COLO668 (cell line): ENCODE data around the gene WNK4.

Experiments used
- DNase-seq: peaks from one replicate; lab custom pipeline; 2025; ENCODE audit not compliant: unreplicated experiment; lab: John Stamatoyannopoulos, UW

Gene WNK4

DNA sequence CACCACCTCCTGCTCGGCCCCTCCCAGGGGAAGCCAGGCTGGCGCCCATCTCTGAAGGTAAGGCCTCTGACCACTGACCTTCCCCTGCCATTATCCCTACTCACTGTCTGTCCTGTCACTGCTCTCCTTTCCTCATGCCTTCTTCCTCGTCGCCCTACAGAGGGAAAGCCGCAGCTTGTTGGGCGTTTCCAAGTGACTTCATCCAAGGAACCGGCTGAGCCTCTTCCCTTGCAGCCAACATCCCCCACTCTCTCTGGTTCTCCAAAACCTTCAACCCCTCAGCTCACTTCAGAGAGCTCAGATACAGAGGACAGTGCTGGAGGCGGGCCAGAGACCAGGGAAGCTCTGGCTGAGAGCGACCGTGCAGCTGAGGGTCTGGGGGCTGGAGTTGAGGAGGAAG lies 15.1 kb downstream of the WNK4 start:
- DNase-seq, result no peak

DNA sequence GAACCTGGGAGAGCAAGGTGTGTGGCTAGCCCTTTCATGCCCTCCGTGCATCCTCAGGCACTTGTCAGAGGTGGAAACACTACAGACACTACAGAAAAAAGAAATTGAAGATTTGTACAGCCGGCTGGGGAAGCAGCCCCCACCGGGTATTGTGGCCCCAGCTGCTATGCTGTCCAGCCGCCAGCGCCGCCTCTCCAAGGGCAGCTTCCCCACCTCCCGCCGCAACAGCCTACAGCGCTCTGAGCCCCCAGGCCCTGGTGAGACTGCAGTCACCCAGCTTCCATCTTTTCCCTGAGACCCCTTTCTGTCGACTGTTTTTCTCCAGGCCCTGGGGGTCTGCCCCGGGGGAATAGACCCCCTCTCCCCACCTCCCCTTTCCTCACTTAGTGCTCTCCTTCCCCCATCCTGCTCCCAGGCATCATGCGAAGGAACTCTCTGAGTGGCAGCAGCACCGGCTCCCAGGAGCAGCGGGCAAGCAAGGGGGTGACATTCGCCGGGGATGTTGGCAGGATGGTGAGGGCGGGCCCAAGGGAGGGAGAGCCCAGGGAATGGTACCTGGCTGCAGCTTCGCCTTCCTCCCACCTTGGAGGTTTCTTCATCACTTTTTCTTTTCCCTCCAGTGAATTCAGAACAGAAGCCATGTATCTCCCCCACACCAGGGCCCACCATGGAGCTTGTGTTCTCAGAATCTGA lies 15.8 kb downstream of the WNK4 start:
- no peak for DNase-seq

DNA sequence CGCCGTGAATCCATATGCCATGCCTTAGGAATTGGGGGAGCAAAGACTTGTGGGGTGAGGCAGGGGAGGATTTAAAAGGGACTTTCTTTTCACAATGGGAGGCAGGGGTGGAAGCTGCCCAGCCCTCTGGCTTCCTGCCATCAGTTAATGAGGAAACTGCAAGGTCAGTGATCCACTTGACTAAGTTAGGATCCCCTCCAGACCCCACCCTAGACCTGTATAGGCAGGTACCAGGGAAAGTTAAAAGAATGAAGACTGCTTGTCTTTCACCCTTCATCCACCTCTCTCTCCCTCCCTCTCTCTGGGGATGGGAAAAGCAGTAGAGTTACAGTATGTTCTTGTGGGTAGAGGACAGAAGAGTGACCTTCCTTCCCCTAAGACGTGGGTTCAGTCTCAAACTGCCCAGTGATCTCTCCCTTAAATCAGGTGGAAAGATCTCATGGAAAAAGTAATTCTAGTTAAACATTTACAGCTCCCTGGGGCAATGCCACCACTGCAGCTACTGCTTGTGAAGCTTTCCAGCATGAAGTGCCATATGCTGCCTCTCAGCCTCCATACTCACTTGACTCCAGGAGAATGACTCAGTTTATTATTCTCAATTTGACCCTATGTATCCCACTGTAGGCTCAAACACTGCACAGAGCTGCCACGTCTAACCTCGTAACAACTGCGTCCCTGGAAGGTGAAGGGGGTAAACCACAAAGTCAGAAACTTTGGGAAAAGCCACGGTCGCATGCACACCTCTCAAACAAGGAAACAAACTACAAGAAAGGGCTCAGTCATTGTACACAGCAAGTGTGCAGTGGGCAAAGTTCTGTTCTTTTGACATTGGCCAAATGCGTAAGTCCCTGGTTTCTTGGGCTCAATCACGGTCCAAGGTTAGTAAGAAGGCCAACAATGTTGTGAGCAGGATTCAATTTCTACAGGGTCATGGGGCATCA lies 16.9 kb downstream of the WNK4 start:
- peak; percentile 5 for DNase-seq

DNA sequence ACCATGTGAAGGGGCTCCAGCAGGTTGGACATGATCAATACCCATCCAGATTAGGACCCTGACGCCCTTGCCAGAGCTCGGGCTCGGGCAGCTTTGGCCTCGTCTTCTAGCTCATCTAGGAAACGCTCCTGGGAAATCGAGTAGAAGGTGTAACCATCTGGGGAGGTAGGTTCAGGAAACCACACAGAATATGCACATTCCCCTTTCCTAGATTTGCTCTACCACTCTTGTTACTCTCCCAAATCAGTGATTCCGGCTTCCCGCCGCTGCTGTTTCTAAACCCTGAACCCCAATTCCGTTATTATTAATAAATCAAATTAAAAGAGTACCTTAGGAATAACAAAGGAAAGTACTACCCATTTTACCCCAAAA lies 17.6 kb downstream of the WNK4 start:
- no peak for DNase-seq

DNA sequence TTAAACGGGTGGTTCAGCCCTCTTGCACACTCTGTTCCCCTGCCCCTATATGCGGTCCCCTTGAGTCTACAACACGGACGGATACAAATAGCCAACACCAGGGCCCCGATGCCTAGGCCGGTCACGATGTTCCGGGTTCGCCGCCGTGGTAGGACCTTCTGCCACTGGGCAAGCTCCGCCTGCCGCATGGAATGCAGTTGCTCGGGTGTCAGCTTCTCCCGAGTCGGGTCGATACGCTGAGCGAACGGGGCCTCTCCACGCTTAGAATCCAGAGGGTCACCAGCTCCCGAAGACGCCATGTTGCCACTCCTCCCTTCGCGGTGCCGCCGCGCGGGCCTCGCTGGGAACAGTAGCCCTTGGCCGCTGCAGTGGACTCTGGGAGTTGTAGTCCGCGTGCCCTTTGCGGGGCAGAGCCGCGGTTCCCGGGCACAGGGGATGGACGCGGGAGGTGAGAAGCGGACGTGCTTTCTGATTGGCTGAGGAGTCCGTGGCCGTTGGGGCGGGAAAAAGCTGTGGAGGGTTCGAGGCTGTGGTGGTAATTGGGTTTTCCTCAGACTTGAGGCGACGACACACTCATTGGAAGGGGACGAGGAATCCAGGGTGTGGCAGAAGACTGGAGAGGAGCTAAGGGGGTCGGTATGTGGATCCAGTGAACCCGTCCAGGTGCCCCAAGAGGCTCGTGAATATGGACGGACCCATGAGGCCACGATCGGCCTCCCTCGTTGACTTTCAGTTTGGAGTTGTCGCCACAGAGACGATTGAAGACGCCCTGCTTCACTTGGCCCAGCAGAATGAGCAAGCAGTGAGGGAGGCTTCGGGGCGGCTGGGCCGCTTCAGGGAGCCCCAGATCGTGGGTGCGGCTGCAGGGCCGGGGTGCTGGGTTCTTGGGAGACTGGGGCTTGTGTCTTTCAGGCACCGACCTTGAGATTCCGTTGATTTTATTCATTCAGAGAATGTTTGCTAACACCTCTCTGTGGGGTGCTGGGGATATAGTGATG lies 18.3 kb downstream of the WNK4 start, which contains the start of the genes CNTD1 and COA3:
CNTD1 (plus strand) TSS at position 479 of the 998 bp plus-strand sequence; CDS start at position 686, 207 bp downstream.
COA3 (minus strand) TSS at position 322 of the 998 bp plus-strand sequence; CDS start at position 299, 23 bp downstream.
- DNase-seq, result peak; percentile 83

DNA sequence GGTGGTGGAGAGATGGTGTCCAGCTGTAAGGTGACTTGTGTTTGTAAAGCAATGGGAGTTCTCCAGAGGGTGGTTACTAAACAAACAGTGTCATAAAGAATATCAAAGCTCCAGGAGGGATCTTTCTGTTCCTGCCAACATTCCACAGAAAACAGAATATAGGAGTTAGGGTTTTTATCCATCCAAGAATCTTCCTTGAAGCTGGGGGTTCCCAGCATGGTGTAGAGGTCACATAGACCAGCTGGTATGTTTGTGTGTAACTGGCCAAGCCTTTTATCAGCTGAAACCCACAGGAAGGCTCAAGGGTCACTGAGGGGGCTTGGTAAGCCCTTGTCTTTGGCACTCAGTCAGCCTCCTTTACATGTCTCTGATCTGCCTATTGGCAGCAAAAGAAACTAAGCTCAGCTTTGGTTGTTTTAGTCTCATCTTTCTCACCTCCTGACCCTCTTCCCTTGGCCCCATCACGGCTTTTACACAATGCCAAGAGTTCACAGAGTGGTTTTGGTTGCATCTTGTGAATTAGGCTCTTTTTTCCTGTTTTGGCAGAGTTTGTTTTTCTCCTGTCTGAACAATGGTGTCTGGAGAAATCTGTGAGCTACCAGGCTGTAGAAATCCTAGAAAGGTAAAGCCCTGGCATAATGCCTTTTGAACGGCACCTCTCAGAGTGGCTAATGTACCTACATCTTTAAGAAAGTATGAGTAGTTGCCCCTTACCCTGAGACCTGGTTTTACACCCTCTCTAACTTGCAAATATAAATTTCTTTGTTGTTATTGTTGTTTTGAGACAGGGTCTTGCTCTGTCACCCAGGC lies 22.9 kb downstream of the WNK4 start:
- no peak for DNase-seq

DNA sequence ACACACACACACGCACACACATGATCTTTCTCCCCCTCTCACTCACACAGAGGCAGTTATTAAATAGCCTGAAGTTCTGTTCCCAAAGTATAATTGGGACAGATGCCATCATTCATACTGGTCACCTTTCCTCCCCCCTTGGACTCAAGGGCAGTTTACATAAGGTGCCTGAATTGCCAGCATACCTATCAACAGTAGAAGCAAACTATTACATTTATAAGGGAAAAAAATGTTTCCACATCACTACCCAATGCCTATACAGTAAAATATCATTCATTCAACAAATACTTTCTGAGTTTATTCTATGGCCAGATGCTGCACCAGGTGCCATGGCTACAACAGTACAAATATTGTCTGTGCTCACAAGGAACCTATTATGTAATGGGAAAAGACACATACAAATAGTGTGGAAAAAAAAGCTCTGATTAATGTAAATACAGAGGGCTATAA lies 24.5 kb downstream of the WNK4 start:
- peak; percentile 32 for DNase-seq

DNA sequence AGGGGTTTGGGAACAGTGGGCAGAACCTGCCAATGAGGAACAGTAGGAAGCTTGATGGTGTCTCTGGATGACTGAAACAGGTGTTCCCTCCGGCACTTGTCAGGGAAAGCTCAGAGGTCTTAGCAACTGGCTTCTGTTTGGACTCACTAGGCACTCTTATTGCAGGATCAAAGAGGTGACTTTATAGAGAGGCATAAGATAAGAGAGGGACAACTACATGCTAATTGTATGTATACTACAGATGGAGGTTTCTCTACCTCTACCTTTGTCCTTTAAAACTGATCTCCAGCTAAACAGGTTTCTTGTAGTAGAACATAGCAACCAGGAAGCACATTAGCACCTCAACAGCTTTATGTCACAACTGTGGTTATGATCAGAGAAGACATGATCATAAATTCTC lies 25.8 kb downstream of the WNK4 start:
- DNase-seq, result no peak

DNA sequence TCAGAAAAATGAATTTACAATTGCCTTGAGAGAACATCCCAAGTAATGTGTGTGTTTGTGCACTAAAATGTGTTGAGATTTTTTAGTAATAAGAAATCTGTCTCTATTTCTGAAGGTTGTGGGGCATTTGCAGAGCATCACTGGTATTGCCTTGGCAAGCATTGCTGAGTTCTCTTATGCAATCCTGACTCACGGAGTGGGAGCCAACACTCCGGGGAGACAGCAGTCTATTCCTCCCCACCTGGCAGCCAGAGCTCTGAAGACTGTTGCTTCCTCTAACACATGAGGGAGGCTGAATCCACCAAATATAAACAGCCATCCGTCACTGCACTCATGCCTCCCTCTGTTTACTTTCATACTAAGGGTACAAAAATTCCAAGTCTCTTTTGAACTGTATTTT lies 28.8 kb downstream of the WNK4 start:
- DNase-seq, result no peak

DNA sequence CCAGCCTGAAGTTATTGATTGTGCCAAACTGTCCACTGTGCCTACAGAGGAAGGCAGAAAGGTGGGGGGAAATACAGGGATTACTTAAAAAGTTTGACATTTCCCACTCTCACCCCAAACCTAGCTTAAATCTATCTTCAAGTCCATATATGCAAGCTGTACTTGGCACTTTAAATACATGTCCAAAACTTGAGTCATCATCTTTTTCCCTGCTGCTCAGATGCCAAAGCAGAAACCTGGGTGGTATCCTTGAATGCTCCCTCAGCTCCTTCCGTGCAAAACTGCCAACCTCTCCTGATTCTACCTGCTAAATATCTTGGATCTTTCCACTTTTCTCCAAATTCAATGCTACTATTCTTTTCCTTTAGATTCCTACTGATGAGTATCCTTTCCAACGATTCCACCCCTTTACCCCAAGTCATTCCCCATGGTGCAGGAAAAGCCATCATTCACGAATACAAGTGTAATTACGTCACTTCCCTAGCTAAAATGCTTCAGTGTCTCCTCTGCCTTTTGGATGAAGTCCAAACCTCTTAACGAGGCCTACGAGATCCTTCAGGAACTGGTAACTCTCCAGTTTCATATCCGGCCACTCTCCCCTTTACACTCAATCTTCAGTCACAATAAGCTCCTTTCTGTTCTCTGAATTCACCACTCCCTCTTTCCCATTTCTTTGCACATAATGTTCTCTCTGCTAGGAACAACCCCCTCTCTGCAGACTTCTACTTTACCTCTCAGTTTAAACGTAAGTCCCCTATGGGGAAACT lies 34.4 kb downstream of the WNK4 start:
- no peak for DNase-seq

DNA sequence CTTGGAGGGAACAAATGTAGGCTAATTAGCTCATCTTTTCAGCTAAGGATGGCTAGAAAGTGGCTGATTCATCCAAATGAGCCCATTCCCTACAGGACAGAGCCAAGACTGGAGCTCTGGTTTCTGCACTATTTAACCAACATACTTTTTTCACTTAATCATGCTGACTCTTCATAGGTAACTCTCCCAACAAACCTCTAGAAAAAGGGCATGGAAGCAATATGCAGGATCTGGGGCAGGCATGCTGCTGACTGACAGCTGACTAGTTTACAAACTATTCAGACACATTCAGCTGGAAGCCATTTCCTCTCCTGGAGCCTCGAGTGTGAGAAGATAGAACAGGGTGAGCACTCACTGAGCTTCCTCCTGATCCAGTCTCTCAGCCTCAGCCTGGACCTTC lies 37.5 kb downstream of the WNK4 start:
- DNase-seq, result no peak

DNA sequence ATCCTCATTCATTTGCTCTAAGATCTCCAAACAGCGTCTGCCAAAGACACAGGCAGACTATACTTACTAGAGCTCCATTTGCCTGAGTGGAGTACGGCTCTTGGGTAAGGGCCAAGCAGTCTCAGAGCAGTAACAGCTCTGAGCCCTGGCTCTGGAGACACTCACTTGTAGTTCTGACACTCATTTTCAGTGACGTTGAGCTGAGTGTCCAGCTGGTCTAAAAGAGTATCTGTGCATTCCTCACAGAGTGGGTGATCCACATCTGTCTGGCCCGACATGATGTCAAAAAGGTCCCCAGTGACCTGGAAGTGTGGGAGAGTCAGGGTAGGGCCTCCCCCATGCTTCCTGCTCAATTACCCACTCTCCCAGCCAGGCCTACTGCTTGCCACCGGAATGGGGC lies 38.0 kb downstream of the WNK4 start:
- DNase-seq, result no peak

DNA sequence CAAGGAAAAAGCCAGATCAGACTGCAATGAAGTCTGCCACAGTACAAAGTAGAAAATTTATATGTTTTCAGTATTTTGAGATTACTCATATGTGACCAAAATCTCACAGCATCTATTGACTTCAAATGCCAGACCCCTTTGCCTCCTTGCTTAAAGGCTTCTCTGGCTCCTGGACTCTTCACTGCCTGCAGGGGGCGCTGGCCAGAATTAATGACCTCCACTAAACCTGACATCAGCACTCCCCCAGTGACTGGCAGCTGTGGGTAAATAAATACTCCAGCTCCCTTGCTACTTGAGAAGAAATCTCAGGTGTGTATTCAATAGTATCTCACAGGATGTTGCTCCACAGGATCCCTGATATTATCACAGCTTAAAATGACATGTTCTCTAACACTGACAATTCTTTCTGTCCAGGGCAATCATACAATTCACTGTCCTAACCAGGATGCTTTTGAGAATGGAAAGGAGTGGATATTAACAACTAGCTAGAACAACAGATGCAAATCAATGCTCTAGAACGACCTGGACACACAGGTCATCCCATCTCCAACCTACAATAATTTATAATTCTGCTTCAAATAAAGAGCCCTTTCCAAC lies 39.6 kb downstream of the WNK4 start:
- DNase-seq, result peak; percentile 68

DNA sequence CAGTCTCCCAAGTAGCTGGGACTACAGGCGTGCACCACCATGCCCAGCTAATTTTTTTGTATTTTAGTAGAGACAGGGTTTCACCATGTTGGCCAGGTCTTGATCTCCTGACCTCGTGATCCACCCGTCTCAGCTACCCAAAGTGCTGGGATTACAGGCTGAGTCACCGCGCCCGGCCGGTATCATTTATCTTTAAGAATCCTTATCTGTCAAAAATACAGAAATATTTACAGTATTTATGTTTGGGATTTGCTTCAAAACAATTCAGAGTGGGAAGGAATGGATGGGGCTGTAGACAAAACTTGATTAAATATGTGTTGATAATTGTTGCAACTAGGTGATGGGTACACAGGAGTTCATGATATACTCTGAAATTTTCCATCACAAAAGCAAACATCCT lies 40.8 kb downstream of the WNK4 start:
- no peak for DNase-seq

DNA sequence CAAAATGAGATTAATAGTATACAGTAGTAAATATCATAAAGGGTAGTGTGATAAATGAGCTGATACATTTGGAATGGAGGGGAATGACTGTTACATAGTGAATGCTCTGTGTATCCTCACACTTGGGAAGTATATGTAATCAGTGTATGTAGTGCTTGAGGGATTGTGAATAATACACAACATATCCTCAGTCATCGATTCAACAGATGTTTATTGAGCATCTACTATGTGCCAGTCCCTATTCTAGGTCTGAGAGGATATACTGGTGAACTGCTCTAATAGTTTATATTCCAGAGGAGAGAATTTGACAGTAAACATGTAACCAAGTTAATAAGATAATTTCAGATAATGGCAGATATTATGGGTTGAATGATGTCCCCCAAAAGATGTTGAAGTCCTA lies 47.1 kb downstream of the WNK4 start:
- no peak for DNase-seq

DNA sequence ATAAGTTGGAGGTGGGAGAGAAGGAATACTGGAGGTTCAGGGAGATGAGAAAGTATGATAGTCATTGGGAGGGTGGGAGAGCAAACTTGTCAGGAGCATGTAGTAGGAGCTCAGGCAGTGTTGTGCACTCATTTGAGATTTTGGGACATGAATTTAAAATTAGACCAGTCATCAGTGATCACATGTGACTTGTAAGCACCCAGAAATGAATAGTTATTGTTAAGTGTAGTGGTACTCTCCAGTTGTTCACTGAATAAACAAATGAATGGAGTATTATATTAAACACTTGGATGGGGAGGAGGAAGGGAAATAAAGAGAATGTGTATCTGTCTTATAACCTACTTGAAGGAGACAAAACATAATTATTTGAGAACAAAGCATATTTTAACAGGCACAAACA lies 50.6 kb downstream of the WNK4 start:
- DNase-seq, result no peak

DNA sequence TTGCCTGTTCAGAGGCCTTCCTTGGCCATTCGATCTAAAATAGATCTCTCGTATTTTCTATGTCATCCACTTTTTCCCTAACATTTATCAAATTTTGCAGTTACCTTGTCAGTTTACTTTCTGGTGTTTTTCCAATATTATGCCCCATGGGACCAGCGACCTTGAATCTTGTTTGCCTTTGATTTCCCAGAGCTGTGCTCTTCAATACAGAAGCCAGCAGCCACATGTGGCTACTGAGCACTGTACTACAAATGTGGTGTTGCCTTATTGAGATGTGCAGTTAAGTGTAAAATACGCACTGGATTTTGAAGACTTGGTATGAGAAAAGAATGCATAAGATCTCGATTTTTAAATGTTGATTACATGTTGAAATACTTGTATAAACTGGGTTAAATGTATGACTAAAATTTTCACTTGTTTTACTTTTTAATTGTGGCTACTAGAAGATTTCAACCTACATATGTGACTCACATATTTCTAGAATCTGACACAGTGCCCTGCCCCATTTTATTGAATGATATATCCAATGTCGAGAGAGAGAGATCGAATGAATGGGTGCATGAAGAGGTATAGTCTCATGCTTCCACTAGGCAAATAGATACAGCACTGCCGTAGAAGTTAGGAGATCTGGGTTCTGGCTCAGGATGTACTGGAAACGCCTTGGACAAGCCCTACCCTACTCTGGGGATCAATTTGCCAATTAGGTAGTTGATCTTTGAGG lies 52.0 kb downstream of the WNK4 start:
- DNase-seq, result no peak
